GM18951 (cell line): ENCODE results near the gene SOBP.
"Not testable (repeated sequence)": the region's sequence is repeated elsewhere in the genome, so short reads cannot be mapped to it uniquely, and the experiment has no call there.

Experiments used
- POLR2A ChIP-seq: IDR thresholded peaks from 4 replicates; pipeline ENCODE4 v1.6.1; 2011; ENCODE audit warnings: mild to moderate bottlenecking; ENCODE audit not compliant: insufficient read length, insufficient read depth; ENCODE audit errors: extremely low read depth
- in situ Hi-C: fragments of 300-500 bp; cut with MboI; formaldehyde crosslinking; loops from one replicate; pipeline ENCODE4 v1.12.0; 2022; ENCODE audit warnings: low sequenced_read_pairs, mixed read lengths, inconsistent platforms; ENCODE audit not compliant: unreplicated experiment

The SOBP gene

GRCh38 chr6:107473660-107474059 lies 16.3 kb upstream of the SOBP start:
- in situ Hi-C loops, result no loop called here
- no peak for TF ChIP-seq POLR2A

DNA sequence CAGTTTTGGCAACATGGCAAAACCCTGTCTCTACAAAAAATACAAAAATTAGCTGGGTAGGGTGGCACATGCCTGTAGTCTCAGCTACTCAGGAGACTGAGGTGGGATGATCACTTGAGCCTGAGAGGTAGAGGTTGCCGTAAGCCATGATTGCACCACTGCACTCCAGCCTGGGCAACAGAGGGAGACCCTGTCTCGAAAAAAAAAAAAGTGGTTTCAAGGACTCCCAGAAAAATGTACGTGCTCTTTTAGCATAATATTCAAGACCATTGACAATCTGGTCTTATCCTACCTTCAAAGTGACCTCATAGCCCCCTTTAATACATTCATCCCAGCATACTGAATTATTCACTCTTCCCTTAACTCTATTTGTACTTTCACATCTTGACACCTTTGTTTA lies 14.6 kb upstream of the SOBP start:
- in situ Hi-C loops, result not testable (repeated sequence)

DNA sequence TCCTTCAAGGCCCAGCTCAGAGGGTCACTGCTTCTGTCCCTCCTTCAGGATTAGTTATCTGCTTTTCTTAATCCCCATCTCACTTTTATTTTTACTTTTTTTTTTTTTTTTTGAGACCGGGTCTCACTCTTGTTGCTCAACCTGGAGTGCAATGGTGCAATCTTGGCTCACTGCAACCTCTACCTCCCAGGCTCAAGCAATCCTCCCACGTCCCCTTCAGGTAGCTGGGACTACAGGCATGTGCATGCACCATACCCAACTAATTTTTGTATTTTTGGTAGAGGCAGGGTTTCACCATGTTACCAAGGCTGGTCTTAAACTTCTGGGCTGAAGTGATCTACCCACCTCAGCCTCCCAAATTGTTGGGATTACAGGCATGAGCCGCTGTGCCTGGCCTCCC lies 14.1 kb upstream of the SOBP start:
- in situ Hi-C loops, result not testable (repeated sequence)

GRCh38 chr6:107479089-107479690 lies 10.7 kb upstream of the SOBP start:
- TF ChIP-seq POLR2A, result no peak
- in situ Hi-C loops, result no loop called here

- in situ Hi-C loops, result no loop called here
- no peak for TF ChIP-seq POLR2A
Measured at GRCh38 chr6:107485157-107485556, 4.8 kb upstream of the SOBP start.

DNA sequence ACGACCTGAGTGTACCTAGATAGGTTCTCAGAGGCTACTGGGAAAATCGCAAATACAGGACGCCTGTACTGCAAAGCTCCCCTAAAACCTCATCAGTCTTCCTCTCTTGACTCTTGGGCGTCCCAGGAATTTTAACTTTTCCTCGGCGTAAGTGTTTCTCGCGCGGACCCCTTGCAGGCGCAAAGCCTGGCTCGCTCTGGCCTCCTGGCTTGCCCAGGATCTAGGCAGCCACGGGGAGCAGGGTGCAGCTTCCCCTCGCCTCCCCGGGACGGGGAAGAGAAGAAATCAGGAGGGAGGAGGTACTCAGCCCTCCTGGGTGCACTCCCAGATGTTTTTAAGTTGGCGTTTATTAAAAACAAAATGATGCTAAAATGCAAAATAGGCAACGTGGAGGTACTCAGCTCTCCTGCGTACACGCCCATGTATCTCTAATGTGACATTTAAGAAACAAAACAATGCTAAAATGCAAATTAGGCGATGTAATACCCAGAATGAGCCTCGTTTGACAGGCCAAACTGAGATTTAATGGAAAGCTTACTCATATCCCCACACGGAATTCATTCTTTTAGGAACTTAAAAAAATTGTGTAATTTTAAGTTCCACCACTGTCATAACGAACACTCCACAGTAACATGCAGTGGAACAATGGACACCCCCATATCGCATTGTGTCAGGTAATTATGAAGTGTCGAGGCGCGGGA lies 1.6 kb upstream of the SOBP start:
- in situ Hi-C loops, result no loop called here
- no peak for TF ChIP-seq POLR2A

GRCh38 chr6:107488875-107489635 lies 862 bp upstream of the SOBP start:
- no peak for TF ChIP-seq POLR2A

DNA sequence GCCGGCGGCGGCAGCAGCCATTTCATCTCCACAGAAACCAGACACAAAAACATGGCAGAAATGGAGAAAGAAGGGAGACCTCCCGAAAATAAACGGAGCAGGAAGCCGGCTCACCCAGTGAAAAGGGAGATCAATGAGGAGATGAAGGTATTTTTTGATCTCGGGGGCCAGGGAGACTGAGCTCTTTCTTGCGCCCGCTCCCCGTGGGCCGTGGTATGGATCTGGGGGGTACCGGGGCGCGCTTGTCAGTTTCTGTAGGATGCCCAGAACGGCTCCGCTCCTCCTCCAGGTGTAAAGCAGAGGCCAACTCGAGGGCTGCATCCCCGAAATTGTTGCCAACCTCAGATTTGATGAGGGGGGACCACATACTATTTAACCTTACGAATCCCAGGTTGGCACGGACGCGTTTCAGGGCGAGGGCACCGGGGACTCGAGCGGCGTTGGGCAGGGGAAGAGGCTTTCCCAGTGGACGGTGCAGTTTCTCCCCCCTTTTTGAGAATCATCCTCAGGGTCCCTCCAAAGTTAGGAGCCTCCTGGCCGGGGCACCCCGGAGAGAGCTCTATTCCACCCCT lies 735 bp downstream of the SOBP start:
- TF ChIP-seq POLR2A, result no peak
- in situ Hi-C loops, result no loop called here

More at GRCh38 chr6:107488875-107489635, 862 bp upstream of the SOBP start:
- in situ Hi-C loops, result no loop called here

DNA sequence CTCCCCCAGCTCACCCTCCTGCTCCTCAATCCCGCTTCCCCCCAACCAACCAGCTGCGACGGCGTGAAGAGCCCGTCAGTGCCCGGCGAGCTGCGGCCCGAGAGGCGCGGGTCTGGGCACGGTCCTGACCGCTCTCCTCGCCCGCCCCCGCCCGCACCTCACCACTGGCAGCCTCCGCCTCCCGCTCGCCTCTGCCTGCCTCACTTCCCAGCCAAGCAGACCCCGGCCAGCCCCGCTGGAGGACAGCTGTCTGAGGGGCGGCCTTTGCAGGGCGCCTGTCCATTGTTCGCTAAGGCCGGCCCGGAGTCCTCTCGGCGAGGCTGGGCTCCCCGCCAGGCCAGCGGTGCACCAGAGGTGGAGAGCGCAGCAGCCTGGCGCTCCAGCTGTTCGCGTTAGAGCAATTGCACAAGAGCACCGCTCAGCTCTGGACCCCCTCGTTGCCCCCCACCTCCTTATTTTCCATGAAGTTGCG lies 1.3 kb downstream of the SOBP start:
- TF ChIP-seq POLR2A, result no peak
- in situ Hi-C loops, result no loop called here

GRCh38 chr6:107491760-107492660 lies 2.1 kb downstream of the SOBP start:
- no peak for TF ChIP-seq POLR2A
- in situ Hi-C loops, result no loop called here

DNA sequence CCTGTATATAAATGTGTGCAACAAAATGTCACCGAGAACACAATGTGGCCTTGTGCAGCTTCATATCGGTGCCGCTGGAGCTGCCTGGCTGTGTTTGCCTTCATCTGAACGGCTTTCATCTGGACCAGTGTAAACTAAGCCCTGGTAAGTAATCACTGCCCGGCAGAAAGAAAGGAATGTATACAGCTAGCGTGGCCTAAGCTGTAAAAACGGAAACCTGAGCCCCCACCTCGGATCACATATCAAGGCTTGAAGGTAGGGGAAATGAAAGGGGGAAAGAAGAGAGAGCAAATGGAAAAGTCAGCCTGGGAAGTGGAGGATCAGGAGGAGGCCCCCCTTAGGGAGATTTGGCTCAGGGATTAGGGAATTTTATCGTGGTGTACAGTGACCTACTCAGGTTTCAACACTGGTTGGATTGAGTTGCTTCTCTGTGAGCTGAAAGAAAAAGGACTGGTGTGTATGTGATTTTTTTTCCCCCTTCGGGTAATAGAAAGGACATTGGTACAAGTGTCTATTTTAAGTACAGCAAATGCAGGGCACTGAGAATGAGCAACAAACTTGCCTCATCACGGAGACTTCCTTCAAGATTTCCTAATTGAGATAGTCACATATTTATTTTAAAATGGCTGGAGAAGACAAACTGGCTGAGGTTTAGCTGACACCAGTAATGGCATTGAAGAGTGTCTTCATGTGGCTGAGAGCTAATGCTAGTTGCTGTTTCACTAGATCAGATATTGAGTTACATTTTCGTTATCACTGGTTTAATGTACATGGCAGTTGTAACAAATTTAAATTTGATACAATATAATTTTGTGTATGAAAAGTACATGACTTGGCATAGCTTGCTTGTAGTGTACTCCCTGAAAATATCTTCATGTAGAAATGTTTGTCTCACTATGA lies 3.5 kb downstream of the SOBP start:
- TF ChIP-seq POLR2A, result no peak
- in situ Hi-C loops, result no loop called here

GRCh38 chr6:107495196-107495643 lies 5.3 kb downstream of the SOBP start:
- no peak for TF ChIP-seq POLR2A
- in situ Hi-C loops, result no loop called here
